ENCODE measurements around the gene FBP1. TPM values are rescaled to one million over a fixed set of nuclear protein-coding genes. Genes with fewer than 3 reads are reported as not detected.

FBP1 gene
- total RNA-seq, 1 experiment from 2014 or later, result 1.9 TPM

DNA sequence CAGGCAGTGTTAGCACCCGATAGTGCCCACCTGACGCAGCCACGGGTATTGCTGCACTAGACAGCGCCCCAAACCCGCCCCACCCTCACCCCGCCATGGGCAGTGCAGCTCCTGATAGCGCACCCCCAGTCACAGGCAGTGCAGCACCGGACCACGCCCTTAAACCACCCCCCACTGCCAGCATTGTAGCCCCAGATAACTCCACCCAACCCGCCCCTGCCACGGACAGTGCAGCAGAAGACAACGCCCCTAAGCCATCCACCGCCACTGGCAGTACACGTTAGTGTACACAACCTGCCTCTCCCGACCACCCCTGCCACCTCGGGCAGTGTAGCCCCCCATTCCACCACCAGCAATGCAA, 85.3 kb downstream of the FBP1 start:
- TF ChIP-seq, protein P1, sequence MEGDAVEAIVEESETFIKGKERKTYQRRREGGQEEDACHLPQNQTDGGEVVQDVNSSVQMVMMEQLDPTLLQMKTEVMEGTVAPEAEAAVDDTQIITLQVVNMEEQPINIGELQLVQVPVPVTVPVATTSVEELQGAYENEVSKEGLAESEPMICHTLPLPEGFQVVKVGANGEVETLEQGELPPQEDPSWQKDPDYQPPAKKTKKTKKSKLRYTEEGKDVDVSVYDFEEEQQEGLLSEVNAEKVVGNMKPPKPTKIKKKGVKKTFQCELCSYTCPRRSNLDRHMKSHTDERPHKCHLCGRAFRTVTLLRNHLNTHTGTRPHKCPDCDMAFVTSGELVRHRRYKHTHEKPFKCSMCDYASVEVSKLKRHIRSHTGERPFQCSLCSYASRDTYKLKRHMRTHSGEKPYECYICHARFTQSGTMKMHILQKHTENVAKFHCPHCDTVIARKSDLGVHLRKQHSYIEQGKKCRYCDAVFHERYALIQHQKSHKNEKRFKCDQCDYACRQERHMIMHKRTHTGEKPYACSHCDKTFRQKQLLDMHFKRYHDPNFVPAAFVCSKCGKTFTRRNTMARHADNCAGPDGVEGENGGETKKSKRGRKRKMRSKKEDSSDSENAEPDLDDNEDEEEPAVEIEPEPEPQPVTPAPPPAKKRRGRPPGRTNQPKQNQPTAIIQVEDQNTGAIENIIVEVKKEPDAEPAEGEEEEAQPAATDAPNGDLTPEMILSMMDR (conservative IDR thresholded peaks at IDR 0.05), result no peak
- peaks cover 8 to 13% (median 12%) of the 10 kb centered on the region in 3 experiments for H3K36me3 Mint-ChIP-seq (ENCODE audit: insufficient read depth in 1 of 3, low read depth in 3 of 3)
- H3K4ac ChIP-seq (ENCODE audit: low read depth, low read length), result no peak overlapping the region
- H4K8ac ChIP-seq (replicated peaks; ENCODE audit: insufficient read length, low read depth, low read length), result no peak overlapping the region
- no peaks in the 10 kb centered on the region for H3K79me1 ChIP-seq (ENCODE audit: insufficient read depth, low read depth, low read length, poor library complexity, severe bottlenecking)
- H3K4me1 ChIP-seq (ENCODE audit: insufficient read depth, low read length), result no peaks in the 10 kb centered on the region
- no peaks in the 10 kb centered on the region for H3K9me3 ChIP-seq (ENCODE audit: control insufficient read depth, low read depth, low read length)
- H3T11ph ChIP-seq (ENCODE audit: low read length), result no peak overlapping the region
- H3K56ac ChIP-seq (ENCODE audit: insufficient read length, low read depth, low read length), result no peak overlapping the region
- no peak for DNase-seq
- H4K20me1 ChIP-seq (ENCODE audit: control insufficient read depth, insufficient read depth, insufficient read length), result no peaks in the 10 kb centered on the region
- no peak overlapping the region for H4K91ac ChIP-seq (ENCODE audit: insufficient read length, low read depth, low read length)
- no peak overlapping the region for H4K5ac ChIP-seq (ENCODE audit: insufficient read length, low read depth, low read length)
- H2BK120ac ChIP-seq (ENCODE audit: low read depth, low read length, poor library complexity, severe bottlenecking), result no peak overlapping the region
- WGBS (ENCODE audit: extremely low coverage, insufficient read length, low lambda C conversion rate), result no CpG with 5 or more reads among the region's 16 CpGs
- H3K27me3 ChIP-seq (ENCODE audit: insufficient read depth, low read length), result no peaks in the 10 kb centered on the region
- no peak overlapping the region for H3K9ac ChIP-seq (ENCODE audit: extremely low read depth, insufficient read length, low read length)
- H3K9me3 Mint-ChIP-seq, result peaks cover 7% of the 10 kb centered on the region in 2 experiments; a peak in 2 of 5 replicates
- no peak overlapping the region for H2BK12ac ChIP-seq (ENCODE audit: insufficient read length, low read depth, low read length)
- H3K23me2 ChIP-seq (ENCODE audit: insufficient read length, low read depth, low read length, poor library complexity, severe bottlenecking), result peaks cover 8% of the 10 kb centered on the region
- no peak overlapping the region for H3K27ac ChIP-seq (ENCODE audit: insufficient read length, low read depth, low read length)
- peaks cover 4 to 12% of the 10 kb centered on the region in 2 experiments; a peak in 3 of 4 replicates for H3K4me1 Mint-ChIP-seq
- H2AK5ac ChIP-seq (ENCODE audit: insufficient read length, low read length), result no peak overlapping the region
- H2BK15ac ChIP-seq (ENCODE audit: low read depth, low read length), result no peak overlapping the region
- no peak overlapping the region for H3K23ac ChIP-seq (ENCODE audit: insufficient read length, low read depth, low read length)
- H2BK20ac ChIP-seq (ENCODE audit: low read depth, low read length, poor library complexity, severe bottlenecking), result no peak overlapping the region
- H3K27me3 Mint-ChIP-seq (ENCODE audit: low read depth), result no peaks in the 10 kb centered on the region; the same call in none of the 2 replicates
- no peaks in the 10 kb centered on the region for H3K79me2 ChIP-seq (ENCODE audit: insufficient read depth, low read length)
- no peak overlapping the region for H3K18ac ChIP-seq (ENCODE audit: insufficient read length, low read depth, low read length)
- H2BK5ac ChIP-seq (ENCODE audit: insufficient read length, low read length), result no peak overlapping the region
- no peak overlapping the region for H3K4me3 Mint-ChIP-seq
- no peak overlapping the region for H2AFZ ChIP-seq (ENCODE audit: low read length)
- H3K27ac Mint-ChIP-seq, result no peak overlapping the region
- H3K14ac ChIP-seq (ENCODE audit: insufficient read depth, low read length), result no peak overlapping the region
- peak overlapping the region; percentile 37 for H3K4me2 ChIP-seq (ENCODE audit: insufficient read depth, insufficient read length, low read length)

Other genes starting within 250 kb of the FBP1 start
- gene PCAT7, start 84.4 kb downstream of the FBP1 start, total RNA-seq (2021), result 4.0 and 4.2 TPM in 2 replicates
- not detected in 2 replicates for gene FBP2, start 45.7 kb downstream of the FBP1 start, total RNA-seq (2021)
- 15.0 and 15.2 TPM in 2 replicates for gene AOPEP, start 87.2 kb upstream of the FBP1 start, total RNA-seq (2021)

Measured in H9 (cell line).